GM12878 (cell line): Measurements from ENCODE around the gene SELPLG. TPM values are rescaled to one million over a fixed set of nuclear protein-coding genes. Genes with fewer than 3 reads are reported as not detected.
A peak's percentile ranks its signal among the peaks of the same experiment; 100 is the strongest.

Source experiments
- ASH2L ChIP-seq: fragments of 300-600, 200-600 bp; sonication (generic); IDR thresholded peaks from 2 replicates; pipeline ENCODE4 v1.6.1; 2017; ENCODE audit warnings: low read depth, mild to moderate bottlenecking, borderline replicate concordance
- BMI1 ChIP-seq: fragments of 450-650 bp; IDR thresholded peaks from 2 replicates; pipeline ENCODE4 v1.6.1; 2016; ENCODE audit warnings: mild to moderate bottlenecking, moderate library complexity, borderline replicate concordance
- CEBPB ChIP-seq, 2 experiments: fragments of 150-350 bp in 1 of 2; IDR thresholded peaks; 2 replicates each; pipeline ENCODE4 v1.6.1; 2012 to 2014; ENCODE audit warnings: low read depth in 2 of 2, low read length in 2 of 2, borderline replicate concordance in 1 of 2, inconsistent platforms in 1 of 2
- CHD2 ChIP-seq: IDR thresholded peaks from 2 replicates; pipeline ENCODE4 v1.6.1; 2011; ENCODE audit warnings: low read depth, low read length, improper control_type of control experiment, borderline replicate concordance
- CREM ChIP-seq: IDR thresholded peaks from 2 replicates; pipeline ENCODE4 v1.6.1; 2014; ENCODE audit warnings: antibody characterized with exemption, low read depth
- FOXM1 ChIP-seq: IDR thresholded peaks from 2 replicates; pipeline ENCODE4 v1.6.1; 2012; ENCODE audit warnings: low read depth, mild to moderate bottlenecking, inconsistent platforms, low read length, moderate library complexity
- GATAD2B ChIP-seq: fragments of 450-650 bp; conservative IDR thresholded peaks from 2 replicates; pipeline ENCODE4 v1.6.1; 2017; ENCODE audit warnings: low read depth, mild to moderate bottlenecking, moderate library complexity
- HCFC1 ChIP-seq: fragments of 150-350 bp; IDR thresholded peaks from 2 replicates; pipeline ENCODE4 v1.6.1; 2014; ENCODE audit warnings: low read length
- IKZF1 ChIP-seq: fragments of 450-650 bp; conservative IDR thresholded peaks from 2 replicates; pipeline ENCODE4 v1.6.1; 2017; ENCODE audit warnings: antibody characterized with exemption, mild to moderate bottlenecking
- LARP7 ChIP-seq: fragments of 450-650 bp; IDR thresholded peaks from 2 replicates; pipeline ENCODE4 v1.6.1; 2017; ENCODE audit warnings: mild to moderate bottlenecking
- MXI1 ChIP-seq: fragments of 150-350 bp; IDR thresholded peaks from 2 replicates; pipeline ENCODE4 v1.6.1; 2011; ENCODE audit warnings: low read depth, mild to moderate bottlenecking, inconsistent platforms, low read length, improper control_type of control experiment
- RUNX3 ChIP-seq: IDR thresholded peaks from 2 replicates; pipeline ENCODE4 v1.6.1; 2012; ENCODE audit warnings: low read length, inconsistent platforms
- SMAD1 ChIP-seq: fragments of 450-650 bp; IDR thresholded peaks from 2 replicates; pipeline ENCODE4 v1.6.1; 2018; ENCODE audit warnings: mild to moderate bottlenecking, low read depth; ENCODE audit not compliant: partially characterized antibody
- SMARCA5 ChIP-seq: fragments of 450-650 bp; IDR thresholded peaks from 2 replicates; pipeline ENCODE4 v1.6.1; 2017; ENCODE audit warnings: mild to moderate bottlenecking
- STAT1 ChIP-seq: fragments of 450-650 bp; conservative IDR thresholded peaks from 2 replicates; pipeline ENCODE4 v1.6.1; 2014; ENCODE audit warnings: antibody characterized with exemption, mild to moderate bottlenecking
- ZNF207 ChIP-seq: fragments of 450-650 bp; IDR thresholded peaks from 2 replicates; pipeline ENCODE4 v1.6.1; 2014; ENCODE audit warnings: antibody characterized with exemption, mild to moderate bottlenecking, borderline replicate concordance
- ZNF217 ChIP-seq: fragments of 450-650 bp; IDR thresholded peaks from 2 replicates; pipeline ENCODE4 v1.6.1; 2017; ENCODE audit warnings: antibody characterized with exemption, mild to moderate bottlenecking
- ZNF622 ChIP-seq: fragments of 450-650 bp; IDR thresholded peaks from 2 replicates; pipeline ENCODE4 v1.6.1; 2017; ENCODE audit warnings: mild to moderate bottlenecking, inconsistent platforms
- polyA plus RNA-seq, 11 experiments: library from polyadenylated mRNA; depleted of rRNA in 4 of 11; unstranded in 6 of 11; stranded (reverse) in 5 of 11; fragments of >200 nt; fragmentation: Nextera tagmentation in 4 of 11; fragmentation: Illumina TruSeq in 1 of 11; extraction: Ambion mirVana in 4 of 11; extraction: Trizol in 1 of 11; gene quantifications; 1 replicate in 1 of 11; 2 replicates in 10 of 11; pipeline versions ENCODE4 v1.2.1 to v1.2.3, GENCODE V29; 2011 to 2016; ENCODE audit warnings: inconsistent platforms in 2 of 11, missing spikeins in 2 of 11, low read depth in 1 of 11
- total RNA-seq, 4 experiments: library from RNA; depleted of rRNA in 3 of 4; stranded (reverse); fragments of >200 nt in 3 of 4; fragmentation: Illumina TruSeq in 1 of 4; extraction: Trizol in 1 of 4; gene quantifications; 2 replicates each; pipeline versions ENCODE4 v1.2.1 to v1.2.3, GENCODE V29; 2013 to 2021
- TF ChIP-seq, protein P1 (sequence below): fragments of 450-650 bp; IDR thresholded peaks from 2 replicates; pipeline ENCODE4 v1.6.1; 2016; ENCODE audit warnings: mild to moderate bottlenecking
- TF ChIP-seq, protein P2 (sequence below): fragments of 450-650 bp; IDR thresholded peaks from 2 replicates; pipeline ENCODE4 v1.6.1; 2017; ENCODE audit warnings: mild to moderate bottlenecking, low read depth, inconsistent platforms; ENCODE audit not compliant: poor library complexity, severe bottlenecking
- TF ChIP-seq, protein P3 (sequence below): fragments of 450-650 bp; IDR thresholded peaks from 2 replicates; pipeline ENCODE4 v1.6.1; 2016; ENCODE audit warnings: mild to moderate bottlenecking, moderate library complexity, borderline replicate concordance
- TF ChIP-seq, protein P4 (sequence below): IDR thresholded peaks from 2 replicates; pipeline ENCODE4 v1.6.1; 2011; ENCODE audit warnings: low read depth, low read length, improper control_type of control experiment, borderline replicate concordance

The SELPLG gene
- total and polyA plus RNA-seq, 10 of the 15 experiments (the other 5 are each of a cell fraction or from before 2014, with no cell fraction given), result 3.2 to 32.3 (median 23.9) TPM

DNA sequence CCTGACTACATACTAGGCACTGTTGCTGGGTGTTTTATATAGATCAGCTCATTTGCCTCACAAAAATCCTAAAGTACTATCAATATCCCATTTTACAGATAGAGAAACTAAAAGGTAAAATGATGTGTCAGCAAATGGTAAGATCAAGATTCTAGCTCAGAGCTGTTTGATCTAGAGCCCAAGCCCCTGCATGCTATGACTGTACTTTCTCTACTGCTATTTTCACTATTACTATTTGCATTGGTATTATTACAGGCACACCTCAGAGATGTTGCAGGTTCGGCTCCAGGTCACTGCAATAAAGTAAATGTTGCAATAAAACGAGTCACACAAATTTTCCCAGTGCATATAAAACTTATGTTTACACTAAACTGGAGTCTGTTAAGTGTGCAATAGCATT is 60.4 kb downstream of the SELPLG start (continued):
- TF ChIP-seq, protein P1, sequence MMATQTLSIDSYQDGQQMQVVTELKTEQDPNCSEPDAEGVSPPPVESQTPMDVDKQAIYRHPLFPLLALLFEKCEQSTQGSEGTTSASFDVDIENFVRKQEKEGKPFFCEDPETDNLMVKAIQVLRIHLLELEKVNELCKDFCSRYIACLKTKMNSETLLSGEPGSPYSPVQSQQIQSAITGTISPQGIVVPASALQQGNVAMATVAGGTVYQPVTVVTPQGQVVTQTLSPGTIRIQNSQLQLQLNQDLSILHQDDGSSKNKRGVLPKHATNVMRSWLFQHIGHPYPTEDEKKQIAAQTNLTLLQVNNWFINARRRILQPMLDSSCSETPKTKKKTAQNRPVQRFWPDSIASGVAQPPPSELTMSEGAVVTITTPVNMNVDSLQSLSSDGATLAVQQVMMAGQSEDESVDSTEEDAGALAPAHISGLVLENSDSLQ, result no peak
- no peak for TF ChIP-seq SMARCA5
- TF ChIP-seq SMAD1, result no peak
- no peak for TF ChIP-seq LARP7
- TF ChIP-seq, protein P2, sequence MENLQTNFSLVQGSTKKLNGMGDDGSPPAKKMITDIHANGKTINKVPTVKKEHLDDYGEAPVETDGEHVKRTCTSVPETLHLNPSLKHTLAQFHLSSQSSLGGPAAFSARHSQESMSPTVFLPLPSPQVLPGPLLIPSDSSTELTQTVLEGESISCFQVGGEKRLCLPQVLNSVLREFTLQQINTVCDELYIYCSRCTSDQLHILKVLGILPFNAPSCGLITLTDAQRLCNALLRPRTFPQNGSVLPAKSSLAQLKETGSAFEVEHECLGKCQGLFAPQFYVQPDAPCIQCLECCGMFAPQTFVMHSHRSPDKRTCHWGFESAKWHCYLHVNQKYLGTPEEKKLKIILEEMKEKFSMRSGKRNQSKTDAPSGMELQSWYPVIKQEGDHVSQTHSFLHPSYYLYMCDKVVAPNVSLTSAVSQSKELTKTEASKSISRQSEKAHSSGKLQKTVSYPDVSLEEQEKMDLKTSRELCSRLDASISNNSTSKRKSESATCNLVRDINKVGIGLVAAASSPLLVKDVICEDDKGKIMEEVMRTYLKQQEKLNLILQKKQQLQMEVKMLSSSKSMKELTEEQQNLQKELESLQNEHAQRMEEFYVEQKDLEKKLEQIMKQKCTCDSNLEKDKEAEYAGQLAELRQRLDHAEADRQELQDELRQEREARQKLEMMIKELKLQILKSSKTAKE, result peak; percentile 17
- TF ChIP-seq HCFC1, result no peak
- TF ChIP-seq FOXM1, result peak; percentile 60; the same call in 1 of the 2 replicates
- no peak for TF ChIP-seq ZNF622
- TF ChIP-seq ASH2L, result no peak
- TF ChIP-seq CREM, result peak; percentile 80; the same call in 1 of the 2 replicates
- no peak for TF ChIP-seq CHD2
- no peak for TF ChIP-seq IKZF1
- 0 out of 4 replicates have a peak, but pooled peaks of 1 of the 2 experiments have one; percentile 48 for TF ChIP-seq CEBPB (IDR thresholded peaks at IDR 0.05; ENCODE audit: borderline replicate concordance in 1 of 2, low read depth in 2 of 2, low read length in 2 of 2)
- no peak for TF ChIP-seq MXI1
- peak; percentile 92 for TF ChIP-seq ZNF217
- TF ChIP-seq ZNF207, result no peak
- TF ChIP-seq, protein P3, sequence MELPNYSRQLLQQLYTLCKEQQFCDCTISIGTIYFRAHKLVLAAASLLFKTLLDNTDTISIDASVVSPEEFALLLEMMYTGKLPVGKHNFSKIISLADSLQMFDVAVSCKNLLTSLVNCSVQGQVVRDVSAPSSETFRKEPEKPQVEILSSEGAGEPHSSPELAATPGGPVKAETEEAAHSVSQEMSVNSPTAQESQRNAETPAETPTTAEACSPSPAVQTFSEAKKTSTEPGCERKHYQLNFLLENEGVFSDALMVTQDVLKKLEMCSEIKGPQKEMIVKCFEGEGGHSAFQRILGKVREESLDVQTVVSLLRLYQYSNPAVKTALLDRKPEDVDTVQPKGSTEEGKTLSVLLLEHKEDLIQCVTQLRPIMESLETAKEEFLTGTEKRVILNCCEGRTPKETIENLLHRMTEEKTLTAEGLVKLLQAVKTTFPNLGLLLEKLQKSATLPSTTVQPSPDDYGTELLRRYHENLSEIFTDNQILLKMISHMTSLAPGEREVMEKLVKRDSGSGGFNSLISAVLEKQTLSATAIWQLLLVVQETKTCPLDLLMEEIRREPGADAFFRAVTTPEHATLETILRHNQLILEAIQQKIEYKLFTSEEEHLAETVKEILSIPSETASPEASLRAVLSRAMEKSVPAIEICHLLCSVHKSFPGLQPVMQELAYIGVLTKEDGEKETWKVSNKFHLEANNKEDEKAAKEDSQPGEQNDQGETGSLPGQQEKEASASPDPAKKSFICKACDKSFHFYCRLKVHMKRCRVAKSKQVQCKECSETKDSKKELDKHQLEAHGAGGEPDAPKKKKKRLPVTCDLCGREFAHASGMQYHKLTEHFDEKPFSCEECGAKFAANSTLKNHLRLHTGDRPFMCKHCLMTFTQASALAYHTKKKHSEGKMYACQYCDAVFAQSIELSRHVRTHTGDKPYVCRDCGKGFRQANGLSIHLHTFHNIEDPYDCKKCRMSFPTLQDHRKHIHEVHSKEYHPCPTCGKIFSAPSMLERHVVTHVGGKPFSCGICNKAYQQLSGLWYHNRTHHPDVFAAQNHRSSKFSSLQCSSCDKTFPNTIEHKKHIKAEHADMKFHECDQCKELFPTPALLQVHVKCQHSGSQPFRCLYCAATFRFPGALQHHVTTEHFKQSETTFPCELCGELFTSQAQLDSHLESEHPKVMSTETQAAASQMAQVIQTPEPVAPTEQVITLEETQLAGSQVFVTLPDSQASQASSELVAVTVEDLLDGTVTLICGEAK, result no peak
- TF ChIP-seq STAT1, result no peak
- no peak; the same call in 1 of the 2 replicates for TF ChIP-seq GATAD2B
- no peak for TF ChIP-seq BMI1
- TF ChIP-seq RUNX3, result peak; percentile 82
- TF ChIP-seq, protein P4, sequence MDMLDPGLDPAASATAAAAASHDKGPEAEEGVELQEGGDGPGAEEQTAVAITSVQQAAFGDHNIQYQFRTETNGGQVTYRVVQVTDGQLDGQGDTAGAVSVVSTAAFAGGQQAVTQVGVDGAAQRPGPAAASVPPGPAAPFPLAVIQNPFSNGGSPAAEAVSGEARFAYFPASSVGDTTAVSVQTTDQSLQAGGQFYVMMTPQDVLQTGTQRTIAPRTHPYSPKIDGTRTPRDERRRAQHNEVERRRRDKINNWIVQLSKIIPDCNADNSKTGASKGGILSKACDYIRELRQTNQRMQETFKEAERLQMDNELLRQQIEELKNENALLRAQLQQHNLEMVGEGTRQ, result no peak
